Measurements from ENCODE around the gene TEAD2. TPM values are rescaled to one million over a fixed set of nuclear protein-coding genes. Genes with fewer than 3 reads are reported as not detected.

TEAD2 gene
- total RNA-seq, 1 donor from 2014 or later, result 58.2 TPM

DNA sequence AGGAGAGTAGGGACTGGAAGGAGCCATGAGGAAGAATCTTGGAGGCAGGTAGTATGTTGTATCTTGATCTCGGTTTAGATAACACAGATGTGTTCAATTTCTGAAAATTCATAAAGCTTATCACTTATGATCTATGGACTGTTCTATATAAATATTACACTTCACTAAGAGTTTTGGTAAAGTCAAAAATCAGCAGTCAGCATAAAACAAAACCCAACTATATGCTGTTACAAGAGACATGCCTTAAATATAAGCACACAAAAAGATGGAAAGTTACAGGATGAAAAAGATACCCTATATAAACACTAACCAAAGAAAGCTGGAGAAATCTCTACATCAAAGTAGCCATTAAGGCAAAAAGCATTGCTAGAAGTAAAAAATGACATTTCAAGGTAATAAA is 21.4 kb upstream of the TEAD2 start:
- Histone ChIP-seq H3K79me2 (ENCODE audit: insufficient read depth, low read length) (no peaks in the 10 kb centered on the region), H3K9ac (ENCODE audit: low read length) (no peak overlapping the region), H3K27me3 (ENCODE audit: insufficient read depth, low read length) (no peaks in the 10 kb centered on the region), H4K20me1 (ENCODE audit: insufficient read depth, low read length) (no peaks in the 10 kb centered on the region), H3K36me3 (ENCODE audit: insufficient read depth, low read length) (no peaks in the 10 kb centered on the region), H3K4me2 (ENCODE audit: low read length) (no peak overlapping the region), H3K9me3 (ENCODE audit: insufficient read depth, low read depth, low read length) (peaks cover 3% of the 10 kb centered on the region), H2AFZ (ENCODE audit: low read depth, low read length) (no peak overlapping the region), H3K4me3 (ENCODE audit: insufficient read depth, low read depth, low read length) (no peak overlapping the region), H3K4me1 (ENCODE audit: insufficient read depth, low read length) (no peaks in the 10 kb centered on the region), H3K27ac (ENCODE audit: low read depth, low read length) (no peak overlapping the region)
- H3K36me3 Mint-ChIP-seq (ENCODE audit: low read depth, unreplicated experiment), result no peaks in the 10 kb centered on the region
- H3K9me3 Mint-ChIP-seq (ENCODE audit: unreplicated experiment), result no peaks in the 10 kb centered on the region
- TF ChIP-seq, protein P1, sequence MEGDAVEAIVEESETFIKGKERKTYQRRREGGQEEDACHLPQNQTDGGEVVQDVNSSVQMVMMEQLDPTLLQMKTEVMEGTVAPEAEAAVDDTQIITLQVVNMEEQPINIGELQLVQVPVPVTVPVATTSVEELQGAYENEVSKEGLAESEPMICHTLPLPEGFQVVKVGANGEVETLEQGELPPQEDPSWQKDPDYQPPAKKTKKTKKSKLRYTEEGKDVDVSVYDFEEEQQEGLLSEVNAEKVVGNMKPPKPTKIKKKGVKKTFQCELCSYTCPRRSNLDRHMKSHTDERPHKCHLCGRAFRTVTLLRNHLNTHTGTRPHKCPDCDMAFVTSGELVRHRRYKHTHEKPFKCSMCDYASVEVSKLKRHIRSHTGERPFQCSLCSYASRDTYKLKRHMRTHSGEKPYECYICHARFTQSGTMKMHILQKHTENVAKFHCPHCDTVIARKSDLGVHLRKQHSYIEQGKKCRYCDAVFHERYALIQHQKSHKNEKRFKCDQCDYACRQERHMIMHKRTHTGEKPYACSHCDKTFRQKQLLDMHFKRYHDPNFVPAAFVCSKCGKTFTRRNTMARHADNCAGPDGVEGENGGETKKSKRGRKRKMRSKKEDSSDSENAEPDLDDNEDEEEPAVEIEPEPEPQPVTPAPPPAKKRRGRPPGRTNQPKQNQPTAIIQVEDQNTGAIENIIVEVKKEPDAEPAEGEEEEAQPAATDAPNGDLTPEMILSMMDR (IDR thresholded peaks at IDR 0.05; ENCODE audit: insufficient read depth, low read depth, low read length), result no peak
- TF ChIP-seq EZH2 (IDR thresholded peaks at IDR 0.05; ENCODE audit: insufficient read depth, low read length), result no peak
- no peak overlapping the region for H3K27ac Mint-ChIP-seq (ENCODE audit: unreplicated experiment)
- no peaks in the 10 kb centered on the region for H3K4me1 Mint-ChIP-seq (ENCODE audit: low read depth, unreplicated experiment)
- DNase-seq (ENCODE audit: low read depth), result no peak
- no peak for FAIRE-seq
- H3K27me3 Mint-ChIP-seq (ENCODE audit: low read depth, unreplicated experiment), result peaks cover 2% of the 10 kb centered on the region
- H3K4me3 Mint-ChIP-seq (ENCODE audit: unreplicated experiment), result no peak overlapping the region

DNA sequence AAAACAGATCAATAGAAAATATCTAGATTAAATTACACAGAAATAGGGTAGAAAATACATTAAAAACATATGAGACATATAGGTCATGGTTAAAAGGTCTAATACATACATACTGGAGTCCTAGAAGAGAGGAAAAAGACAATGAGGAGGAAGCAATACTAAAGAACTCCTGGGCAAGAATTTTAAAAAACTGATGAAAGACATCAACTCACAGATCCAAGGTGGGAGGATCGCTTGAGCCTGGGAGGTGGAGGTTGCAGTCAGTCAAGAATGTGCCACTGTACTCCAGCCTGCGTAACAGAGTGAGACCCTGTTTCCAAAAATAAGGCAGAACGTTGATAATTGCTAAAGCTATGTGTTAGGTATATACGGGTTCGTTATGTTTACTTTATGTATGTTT is 20.4 kb upstream of the TEAD2 start:
- Histone ChIP-seq H3K4me2 (ENCODE audit: low read length) (no peak overlapping the region), H2AFZ (ENCODE audit: low read depth, low read length) (no peak overlapping the region), H3K4me3 (ENCODE audit: insufficient read depth, low read depth, low read length) (no peak overlapping the region), H3K79me2 (ENCODE audit: insufficient read depth, low read length) (no peaks in the 10 kb centered on the region), H3K4me1 (ENCODE audit: insufficient read depth, low read length) (no peaks in the 10 kb centered on the region), H3K9me3 (ENCODE audit: insufficient read depth, low read depth, low read length) (peaks cover 3% of the 10 kb centered on the region), H3K27ac (ENCODE audit: low read depth, low read length) (no peak overlapping the region), H4K20me1 (ENCODE audit: insufficient read depth, low read length) (no peaks in the 10 kb centered on the region), H3K9ac (ENCODE audit: low read length) (no peak overlapping the region), H3K27me3 (ENCODE audit: insufficient read depth, low read length) (no peaks in the 10 kb centered on the region), H3K36me3 (ENCODE audit: insufficient read depth, low read length) (no peaks in the 10 kb centered on the region)
- Mint-ChIP-seq H3K27ac (ENCODE audit: unreplicated experiment) (no peak overlapping the region), H3K27me3 (ENCODE audit: low read depth, unreplicated experiment) (peaks cover 4% of the 10 kb centered on the region), H3K9me3 (ENCODE audit: unreplicated experiment) (no peaks in the 10 kb centered on the region), H3K4me1 (ENCODE audit: low read depth, unreplicated experiment) (no peaks in the 10 kb centered on the region), H3K36me3 (ENCODE audit: low read depth, unreplicated experiment) (no peaks in the 10 kb centered on the region), H3K4me3 (ENCODE audit: unreplicated experiment) (no peak overlapping the region)
- DNase-seq (ENCODE audit: low read depth) (no peak), FAIRE-seq (no peak)
- TF ChIP-seq EZH2 (IDR thresholded peaks at IDR 0.05; ENCODE audit: insufficient read depth, low read length), result no peak
- TF ChIP-seq, protein P1 (IDR thresholded peaks at IDR 0.05; ENCODE audit: insufficient read depth, low read depth, low read length), result no peak

- Histone ChIP-seq H3K36me3 (ENCODE audit: insufficient read depth, low read length) (no peaks in the 10 kb centered on the region), H3K4me1 (ENCODE audit: insufficient read depth, low read length) (no peaks in the 10 kb centered on the region), H3K9ac (ENCODE audit: low read length) (no peak overlapping the region), H3K27me3 (ENCODE audit: insufficient read depth, low read length) (no peaks in the 10 kb centered on the region), H3K79me2 (ENCODE audit: insufficient read depth, low read length) (no peaks in the 10 kb centered on the region), H4K20me1 (ENCODE audit: insufficient read depth, low read length) (no peaks in the 10 kb centered on the region), H3K4me3 (ENCODE audit: insufficient read depth, low read depth, low read length) (no peak overlapping the region), H3K9me3 (ENCODE audit: insufficient read depth, low read depth, low read length) (peaks cover 3% of the 10 kb centered on the region), H2AFZ (ENCODE audit: low read depth, low read length) (no peak overlapping the region), H3K27ac (ENCODE audit: low read depth, low read length) (no peak overlapping the region), H3K4me2 (ENCODE audit: low read length) (no peak overlapping the region)
- H3K4me1 Mint-ChIP-seq (ENCODE audit: low read depth, unreplicated experiment), result no peaks in the 10 kb centered on the region
- peaks cover 2% of the 10 kb centered on the region for H3K9me3 Mint-ChIP-seq (ENCODE audit: unreplicated experiment)
- H3K27me3 Mint-ChIP-seq (ENCODE audit: low read depth, unreplicated experiment), result peaks cover 14% of the 10 kb centered on the region
- TF ChIP-seq, protein P1 (IDR thresholded peaks at IDR 0.05; ENCODE audit: insufficient read depth, low read depth, low read length), result no peak
- no peak for TF ChIP-seq EZH2 (IDR thresholded peaks at IDR 0.05; ENCODE audit: insufficient read depth, low read length)
- DNase-seq (ENCODE audit: low read depth) (no peak), FAIRE-seq (no peak)
- H3K27ac Mint-ChIP-seq (ENCODE audit: unreplicated experiment), result no peak overlapping the region
- H3K4me3 Mint-ChIP-seq (ENCODE audit: unreplicated experiment), result no peak overlapping the region
- peaks cover 3% of the 10 kb centered on the region for H3K36me3 Mint-ChIP-seq (ENCODE audit: low read depth, unreplicated experiment)
Observed at GRCh38 chr19:49380391-49380790, 18.2 kb upstream of the TEAD2 start.
